CD4-positive, alpha-beta memory T cell (primary cell): Measurements from ENCODE around the gene KIF13A. TPM values are rescaled to one million over a fixed set of nuclear protein-coding genes. Genes with fewer than 3 reads are reported as not detected.
"Not testable (repeated sequence)": the region's sequence is repeated elsewhere in the genome, so short reads cannot be mapped to it uniquely, and the experiment has no call there.

Experiments
- CTCF ChIA-PET: fragments of 350-600 bp; sonication (Branson Sonifier 250); formaldehyde crosslinking; loops from one replicate; lab custom pipeline; 2021; ENCODE audit warnings: inconsistent platforms; ENCODE audit not compliant: partially characterized antibody; lab: Charles Lee
- POLR2A ChIA-PET: fragments of 350-600 bp; sonication (Branson Sonifier 250); formaldehyde crosslinking; loops from one replicate; lab custom pipeline; 2021; ENCODE audit not compliant: partially characterized antibody; lab: Charles Lee
- DNase-seq, 5 donors: peaks; one replicate each; pipeline versions ENCODE4 v3.0.0 to v3.0.0-alpha.2; 2020 to 2022; ENCODE audit warnings: mixed read lengths in 1 of 5
- H3K27ac ChIP-seq: one replicate; pipeline ENCODE4 v1.7.0; 2013; ENCODE audit warnings: low read depth, low read length
- H3K27me3 ChIP-seq: 2 replicates; pipeline ENCODE4 v1.7.0; 2013; ENCODE audit warnings: mild to moderate bottlenecking, low read length, moderate library complexity; ENCODE audit not compliant: insufficient read depth
- H3K36me3 ChIP-seq: 2 replicates; pipeline ENCODE4 v1.7.0; 2013; ENCODE audit warnings: mild to moderate bottlenecking, low read length, moderate library complexity; ENCODE audit not compliant: insufficient read depth
- H3K4me1 ChIP-seq: 2 replicates; pipeline ENCODE4 v1.7.0; 2013; ENCODE audit warnings: mild to moderate bottlenecking, low read length, moderate library complexity; ENCODE audit not compliant: insufficient read depth
- H3K4me3 ChIP-seq, 2 donors: one replicate each; pipeline ENCODE4 v1.7.0; 2013; ENCODE audit warnings: low read length in 2 of 2, mild to moderate bottlenecking in 1 of 2
- H3K9me3 ChIP-seq, 2 donors: one replicate each; pipeline ENCODE4 v1.7.0; 2013; ENCODE audit warnings: low read length in 2 of 2, control low read depth in 1 of 2; ENCODE audit not compliant: control insufficient read depth in 1 of 2
- H3K27ac Mint-ChIP-seq, 7 donors: one replicate each; pipeline ENCODE4 v1.8.0; 2020 to 2021; ENCODE audit warnings: mixed read lengths in 7 of 7, mild to moderate bottlenecking in 6 of 7, inconsistent platforms in 3 of 7, moderate library complexity in 3 of 7
- H3K27me3 Mint-ChIP-seq, 2 donors: one replicate each; pipeline ENCODE4 v1.8.0; 2020 to 2021; ENCODE audit warnings: mixed read lengths in 2 of 2
- H3K36me3 Mint-ChIP-seq, 2 donors: one replicate each; pipeline ENCODE4 v1.8.0; 2020 to 2021; ENCODE audit warnings: mixed read lengths in 2 of 2, inconsistent platforms in 1 of 2, mild to moderate bottlenecking in 1 of 2
- H3K4me1 Mint-ChIP-seq, 4 donors: one replicate each; pipeline ENCODE4 v1.8.0; 2020 to 2021; ENCODE audit warnings: mixed read lengths in 4 of 4, mild to moderate bottlenecking in 1 of 4
- H3K4me3 Mint-ChIP-seq, 8 donors: one replicate each; pipeline ENCODE4 v1.8.0; 2020 to 2021; ENCODE audit warnings: mixed read lengths in 8 of 8, mild to moderate bottlenecking in 7 of 8, moderate library complexity in 6 of 8, inconsistent platforms in 3 of 8
- H3K9me3 Mint-ChIP-seq, 8 donors: one replicate each; pipeline ENCODE4 v1.8.0; 2020 to 2021; ENCODE audit warnings: mixed read lengths in 8 of 8, mild to moderate bottlenecking in 5 of 8, inconsistent platforms in 3 of 8, moderate library complexity in 1 of 8
- intact Hi-C: fragments of 100-400 bp; cut with micrococcal nuclease; formaldehyde crosslinking; loops from one replicate; pipeline ENCODE4 v1.15.1; 2023
- polyA plus RNA-seq, 2 donors: library from polyadenylated mRNA; unstranded; fragments of 300-500 nt; fragmentation: Illumina TruSeq; gene quantifications; one replicate each; pipeline ENCODE4 v1.2.3, GENCODE V29; 2021
- total RNA-seq, 2 experiments: library from RNA; stranded (reverse); gene quantifications; one replicate each; pipeline ENCODE4 v1.2.3, GENCODE V29; 2021

KIF13A gene
- total and polyA plus RNA-seq, 4 experiments from 2014 or later, result 0.61 to 1.7 (median 1.5) TPM; not detected in 1

DNA sequence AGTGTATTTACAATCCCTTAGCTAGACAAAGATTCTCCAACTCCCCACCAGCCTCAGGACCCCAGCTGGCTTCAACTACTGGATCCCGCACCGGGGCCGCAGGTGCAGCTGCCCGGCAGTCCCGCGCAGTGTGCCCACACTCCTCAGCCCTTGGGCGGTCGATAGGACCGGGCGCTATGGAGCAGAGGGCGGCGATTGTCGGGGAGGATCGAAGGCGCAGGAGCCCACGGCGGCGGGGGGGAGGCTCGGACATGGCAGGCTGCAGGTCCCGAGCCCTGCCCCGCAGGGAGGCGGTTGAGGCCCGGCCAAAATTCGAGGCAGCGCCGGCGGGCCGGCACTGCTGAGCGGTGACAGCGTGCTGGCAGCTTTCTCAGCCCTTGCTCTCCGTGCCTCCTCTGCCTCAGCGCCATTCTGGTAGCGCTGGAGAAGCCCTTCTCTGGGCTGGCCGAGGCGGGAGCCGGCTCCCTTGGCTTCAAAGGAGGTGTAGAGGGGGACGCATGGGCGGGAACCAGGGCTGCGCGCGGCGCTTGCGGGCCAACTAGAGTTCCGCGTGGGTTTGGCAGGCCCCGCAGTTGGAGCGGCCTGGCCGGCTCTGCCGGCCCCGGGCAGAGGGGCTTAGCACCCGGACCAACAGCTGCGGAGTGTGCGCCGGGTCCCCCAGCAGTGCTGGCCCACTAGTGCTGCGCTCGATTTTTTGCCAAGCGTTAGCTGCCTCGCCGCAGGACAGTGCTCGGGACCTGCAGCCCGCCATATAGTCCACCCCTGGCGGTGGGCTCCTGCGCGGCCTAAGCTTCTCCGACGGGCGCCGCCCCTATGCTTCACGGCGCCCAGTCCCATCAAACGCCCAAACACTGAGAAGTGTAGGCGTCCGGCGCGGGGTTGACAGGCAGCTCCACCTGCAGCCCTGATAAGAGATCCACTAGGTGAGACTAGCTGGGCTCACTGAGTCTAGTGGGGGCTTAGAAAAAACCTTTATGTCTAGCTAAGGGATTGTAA lies 32.4 kb upstream of the KIF13A start:
- Histone ChIP-seq H3K4me1 (no peaks in the 10 kb centered on the region), H3K4me3 (no peak overlapping the region), H3K36me3 (no peaks in the 10 kb centered on the region), H3K9me3 (no peaks in the 10 kb centered on the region), H3K27me3 (no peaks in the 10 kb centered on the region), H3K27ac (no peak overlapping the region)
- Mint-ChIP-seq H3K27ac (no peak overlapping the region), H3K9me3 (peaks cover 0 to 2% (median 0%) of the 10 kb centered on the region in 8 donors), H3K27me3 (peaks cover 2% of the 10 kb centered on the region in 2 donors), H3K4me3 (no peak overlapping the region), H3K36me3 (no peaks in the 10 kb centered on the region), H3K4me1 (no peaks in the 10 kb centered on the region)
- intact Hi-C loops, result no loop called here
- ChIA-PET POLR2A (no interaction called here), CTCF (interaction anchor here (0.6 kb wide), 1 partner anchor 24 kb away, joined by 3 read pairs; no protein-coding TSS in a partner anchor)
- no peak for DNase-seq

DNA sequence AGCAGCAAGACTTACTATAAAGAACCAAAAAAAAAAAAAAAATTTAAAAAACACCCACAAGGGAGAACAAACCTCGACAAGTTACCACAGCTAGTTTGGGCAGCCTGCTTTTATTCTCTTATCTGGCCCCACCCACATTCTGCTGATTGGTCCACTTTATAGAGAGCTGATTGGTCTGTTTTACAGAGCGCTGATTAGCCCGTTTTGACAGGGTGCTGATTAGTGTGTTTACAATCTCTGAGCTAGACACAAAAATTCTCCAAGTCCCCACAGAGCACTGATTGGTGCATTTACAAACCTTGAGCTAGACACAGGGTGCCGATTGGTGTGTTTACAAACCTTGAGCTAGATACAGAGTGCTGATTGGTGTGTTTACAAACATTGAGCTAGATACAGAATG lies 31.7 kb upstream of the KIF13A start:
- H3K27me3 Mint-ChIP-seq, DNase-seq, H3K27me3 ChIP-seq, H3K4me3 Mint-ChIP-seq, H3K9me3 ChIP-seq, H3K27ac Mint-ChIP-seq, H3K27ac ChIP-seq, intact Hi-C loops, H3K4me3 ChIP-seq, H3K4me1 ChIP-seq, H3K36me3 ChIP-seq, CTCF ChIA-PET, H3K36me3 Mint-ChIP-seq, POLR2A ChIA-PET, H3K4me1 Mint-ChIP-seq, H3K9me3 Mint-ChIP-seq: not testable (repeated sequence)

DNA sequence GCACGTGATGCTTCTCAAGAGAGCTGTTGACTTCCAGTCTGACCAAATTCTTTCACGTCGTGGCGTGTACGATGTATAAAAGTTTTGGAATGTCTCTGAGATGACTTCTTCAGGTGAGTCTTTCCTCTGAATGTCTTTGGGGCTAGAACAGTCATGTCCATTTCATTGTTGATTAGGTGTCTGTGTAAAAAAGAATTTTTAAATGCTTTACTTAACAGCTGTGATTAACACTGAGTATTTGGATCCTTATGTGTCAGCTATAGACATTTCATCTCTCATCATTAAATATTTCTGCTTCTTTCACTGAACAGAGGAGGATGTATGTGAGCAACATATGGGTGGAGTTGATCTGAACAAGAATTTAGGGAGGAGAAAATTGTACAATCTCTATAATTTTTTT lies 29.3 kb upstream of the KIF13A start:
- CTCF ChIA-PET, result no interaction called here
- POLR2A ChIA-PET, result no interaction called here
- no peak for DNase-seq
- intact Hi-C loops, result no loop called here
- Mint-ChIP-seq H3K4me1 (no peaks in the 10 kb centered on the region), H3K9me3 (peaks cover 0 to 2% (median 0%) of the 10 kb centered on the region in 8 donors), H3K4me3 (no peak overlapping the region), H3K27ac (no peak overlapping the region), H3K36me3 (no peaks in the 10 kb centered on the region), H3K27me3 (peaks cover 0 to 2% of the 10 kb centered on the region in 2 donors)
- Histone ChIP-seq H3K27me3 (no peaks in the 10 kb centered on the region), H3K36me3 (no peaks in the 10 kb centered on the region), H3K27ac (no peak overlapping the region), H3K4me1 (no peaks in the 10 kb centered on the region), H3K4me3 (no peak overlapping the region), H3K9me3 (no peaks in the 10 kb centered on the region)

DNA sequence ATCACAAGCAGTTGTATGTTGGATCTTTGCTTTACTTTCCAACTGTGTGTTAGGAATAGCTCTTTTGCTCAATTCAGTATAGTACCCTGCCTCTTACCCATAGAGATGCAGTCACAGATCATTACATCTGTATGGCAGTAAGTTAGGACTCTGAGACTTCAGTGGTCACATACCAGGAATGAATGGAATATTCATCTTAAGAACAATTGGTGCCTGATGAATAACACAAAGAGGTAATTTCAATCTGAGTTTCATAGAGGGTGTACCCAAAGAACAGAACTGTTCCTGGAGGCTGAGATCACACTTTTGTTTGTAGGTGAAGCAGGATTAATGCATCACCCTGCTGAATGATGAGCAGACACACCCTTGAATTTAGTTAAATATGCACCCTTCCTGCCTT lies 28.7 kb upstream of the KIF13A start:
- Mint-ChIP-seq H3K27ac (no peak overlapping the region), H3K4me1 (no peaks in the 10 kb centered on the region), H3K9me3 (peaks cover 0 to 2% (median 0%) of the 10 kb centered on the region in 8 donors), H3K27me3 (peaks cover 0 to 2% of the 10 kb centered on the region in 2 donors), H3K36me3 (no peaks in the 10 kb centered on the region), H3K4me3 (no peak overlapping the region)
- DNase-seq, result no peak
- Histone ChIP-seq H3K27me3 (no peaks in the 10 kb centered on the region), H3K4me1 (no peaks in the 10 kb centered on the region), H3K27ac (no peak overlapping the region), H3K36me3 (no peaks in the 10 kb centered on the region), H3K9me3 (no peaks in the 10 kb centered on the region), H3K4me3 (no peak overlapping the region)
- ChIA-PET POLR2A (no interaction called here), CTCF (no interaction called here)
- intact Hi-C loops, result no loop called here

DNA sequence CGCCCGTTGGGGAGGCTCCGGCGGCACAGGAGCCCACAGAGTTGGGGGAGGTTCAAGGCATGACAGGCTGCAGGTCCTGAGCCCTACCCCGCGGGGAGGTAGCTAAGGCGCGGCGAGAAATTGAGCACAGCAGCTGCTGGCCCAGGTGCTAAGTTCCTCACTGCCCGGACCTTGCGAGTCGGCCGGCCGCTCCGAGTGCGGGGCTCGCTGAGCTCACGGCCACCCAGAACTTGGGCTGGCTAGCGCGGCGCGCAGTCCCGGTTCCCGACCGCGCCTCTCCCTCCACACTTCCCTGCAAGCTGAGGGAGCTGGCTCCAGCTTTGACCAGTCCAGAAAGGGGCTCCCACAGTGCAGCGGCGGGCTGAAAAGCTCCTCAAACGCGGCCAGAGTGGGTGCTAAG lies 23.9 kb upstream of the KIF13A start:
- H3K36me3 Mint-ChIP-seq, result no peaks in the 10 kb centered on the region
- Histone ChIP-seq H3K9me3 (no peaks in the 10 kb centered on the region), H3K27ac (no peak overlapping the region), H3K27me3 (no peaks in the 10 kb centered on the region), H3K4me3 (no peak overlapping the region), H3K36me3 (no peaks in the 10 kb centered on the region), H3K4me1 (no peaks in the 10 kb centered on the region)
- no peak overlapping the region for H3K27ac Mint-ChIP-seq
- no peaks in the 10 kb centered on the region for H3K4me1 Mint-ChIP-seq
- no peak for DNase-seq
- no peaks in the 10 kb centered on the region for H3K27me3 Mint-ChIP-seq
- ChIA-PET CTCF (no interaction called here), POLR2A (no interaction called here)
- H3K9me3 Mint-ChIP-seq, result peaks cover 0 to 4% (median 0%) of the 10 kb centered on the region in 8 donors
- no peak overlapping the region for H3K4me3 Mint-ChIP-seq
- intact Hi-C loops, result no loop called here

DNA sequence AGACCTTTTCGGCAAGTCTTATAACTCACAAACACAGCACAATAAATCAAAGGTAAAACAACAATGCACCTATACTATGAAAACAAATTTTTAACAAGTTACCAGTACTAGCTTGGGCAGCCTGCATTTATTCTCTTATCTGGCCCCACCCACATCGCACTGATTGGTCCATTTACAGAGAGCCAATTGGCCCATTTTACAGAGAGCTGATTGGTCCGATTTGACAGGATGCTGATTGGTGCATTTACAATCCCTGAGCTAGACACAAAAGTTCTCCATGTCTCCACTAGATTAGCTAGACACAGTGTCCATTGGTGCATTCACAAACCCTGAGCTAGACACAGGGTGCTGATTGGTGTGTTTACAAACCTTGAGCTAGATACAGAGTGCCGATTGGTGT lies 23.1 kb upstream of the KIF13A start:
- POLR2A ChIA-PET, H3K9me3 Mint-ChIP-seq, H3K4me3 ChIP-seq, H3K4me3 Mint-ChIP-seq, H3K27ac ChIP-seq, H3K4me1 ChIP-seq, H3K4me1 Mint-ChIP-seq, H3K27me3 ChIP-seq, H3K27ac Mint-ChIP-seq, CTCF ChIA-PET, DNase-seq, H3K27me3 Mint-ChIP-seq, H3K36me3 ChIP-seq, intact Hi-C loops, H3K9me3 ChIP-seq, H3K36me3 Mint-ChIP-seq: not testable (repeated sequence)

DNA sequence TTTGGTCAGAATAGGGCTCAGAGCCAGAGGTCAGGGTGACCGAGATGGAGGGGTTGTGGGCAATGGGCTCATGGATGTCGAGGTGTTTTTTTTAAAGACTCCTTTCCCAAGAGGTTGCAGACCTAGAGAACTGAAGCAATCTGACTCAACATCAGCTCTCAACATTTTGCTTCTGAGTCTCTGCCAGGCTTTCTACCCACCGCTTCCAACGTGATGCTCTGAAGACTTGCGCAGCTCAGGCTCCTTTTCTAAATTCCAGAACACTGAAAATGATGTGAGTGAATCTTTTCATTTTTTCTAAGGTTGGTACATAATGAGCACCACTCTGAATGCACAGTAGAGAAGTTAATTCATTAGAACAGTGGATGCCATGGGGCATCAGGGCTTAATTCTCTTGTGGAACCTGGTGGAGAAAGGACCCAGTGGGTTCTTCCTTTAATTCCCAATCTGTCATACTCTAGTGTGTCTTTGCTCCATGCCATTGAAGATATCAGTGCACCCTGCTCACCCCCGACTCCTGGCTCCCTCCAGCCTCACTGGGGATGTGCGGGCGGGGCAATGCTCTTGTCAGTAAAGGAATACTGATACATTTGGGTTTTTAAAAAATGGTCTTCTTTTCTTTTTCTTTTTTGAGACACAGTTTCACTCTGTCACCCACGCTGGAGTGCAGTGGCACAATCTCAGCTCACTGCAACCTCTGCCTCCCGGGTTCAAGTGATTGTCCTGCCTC lies 17.0 kb upstream of the KIF13A start:
- intact Hi-C loops, result no loop called here
- CTCF ChIA-PET, result no interaction called here
- H3K4me3 Mint-ChIP-seq, result peak overlapping the region in 1 of 8 donors; percentile 31
- POLR2A ChIA-PET, result no interaction called here
- peaks cover under 1 to 3% of the 10 kb centered on the region in 2 donors for H3K27me3 Mint-ChIP-seq
- no peaks in the 10 kb centered on the region for H3K9me3 ChIP-seq
- no peaks in the 10 kb centered on the region for H3K27me3 ChIP-seq
- H3K4me1 Mint-ChIP-seq, result no peaks in the 10 kb centered on the region
- H3K4me1 ChIP-seq, result no peaks in the 10 kb centered on the region
- no peaks in the 10 kb centered on the region for H3K36me3 Mint-ChIP-seq
- no peaks in the 10 kb centered on the region for H3K36me3 ChIP-seq
- no peaks in the 10 kb centered on the region for H3K9me3 Mint-ChIP-seq
- H3K27ac ChIP-seq, result no peak overlapping the region
- H3K27ac Mint-ChIP-seq, result no peak overlapping the region
- no peak for DNase-seq
- H3K4me3 ChIP-seq, result no peak overlapping the region
